K562 (cell line): Measurements from ENCODE around the gene PIANP. TPM values are rescaled to one million over a fixed set of nuclear protein-coding genes. Genes with fewer than 3 reads are reported as not detected.

Source experiments
- ATAC-seq: fragments of 200-7000 bp; cut with Tn5 transposase; 3 replicates; pipeline ENCODE4 v1.9.1; 2020; ENCODE audit warnings: moderate library complexity
- BruUV-seq: library from RNA; stranded (reverse); fragments of 400-500 nt; replicated peaks from 2 replicates; lab custom pipeline; 2021; lab: Mats Ljungman, UMichigan
- CTCF ChIA-PET: fragments of 300-600 bp; formaldehyde crosslinking; extraction: SDS; loops from one replicate; lab custom pipeline; 2021; ENCODE audit warnings: low intra/inter-chr PET ratio; lab: Yijun Ruan, JAX
- POLR2A ChIA-PET: fragments of 300-600, 350-650 bp; sonication (Branson Sonifier 250); formaldehyde crosslinking; extraction: SDS; loops from one replicate; lab custom pipeline; 2021; ENCODE audit warnings: antibody characterized with exemption, inconsistent platforms; lab: Yijun Ruan, JAX
- DNase-seq, 4 experiments: peaks; one replicate each; pipeline versions ENCODE4 v3.0.0 to v3.0.0-alpha.2; 2011 to 2018; ENCODE audit warnings: low spot score in 3 of 4, mixed read lengths in 3 of 4; ENCODE audit errors: extremely low read depth in 1 of 4
- FAIRE-seq: peaks from 2 replicates; lab custom pipeline; 2011; peaks lifted over from hg19 to GRCh38; lab: Jason Lieb, UNC
- H2AFZ ChIP-seq: 2 replicates; pipeline ENCODE4 v1.6.0; 2011; ENCODE audit warnings: low read depth, low read length, control low read depth, inconsistent platforms
- H3K27ac ChIP-seq: fragments of 200-600 bp; 3 replicates; pipeline ENCODE4 v1.8.0; 2011; ENCODE audit warnings: low read depth, mild to moderate bottlenecking, control low read depth, inconsistent platforms, low read length, moderate library complexity, mixed read lengths; ENCODE audit errors: extremely low read depth
- H3K27me3 ChIP-seq, 2 experiments: fragments of 300-600 bp in 1 of 2; 2 replicates in 1 of 2; 3 replicates in 1 of 2; pipeline versions ENCODE4 v1.6.0 to v1.8.0; 2011; ENCODE audit warnings: inconsistent platforms in 2 of 2, low read length in 2 of 2, mild to moderate bottlenecking in 1 of 2, mixed read lengths in 1 of 2, moderate library complexity in 1 of 2; ENCODE audit not compliant: control insufficient read depth in 2 of 2, insufficient read depth in 2 of 2
- H3K36me3 ChIP-seq: fragments of 300-600 bp; 3 replicates; pipeline ENCODE4 v1.8.0; 2011; ENCODE audit warnings: mild to moderate bottlenecking, low read length, inconsistent platforms; ENCODE audit not compliant: control insufficient read depth, insufficient read depth
- H3K4me1 ChIP-seq, 2 experiments: fragments of 200-600 bp in 1 of 2; replicated peaks in 1 of 2; 2 replicates in 1 of 2; 3 replicates in 1 of 2; pipeline versions ENCODE4 v1.5.1 to v1.8.0; 2011; ENCODE audit warnings: inconsistent platforms in 2 of 2, low read length in 2 of 2, mild to moderate bottlenecking in 1 of 2, mixed read lengths in 1 of 2, moderate library complexity in 1 of 2; ENCODE audit not compliant: control insufficient read depth in 2 of 2, insufficient read depth in 2 of 2
- H3K4me2 ChIP-seq: 2 replicates; pipeline ENCODE4 v1.6.1; 2011; ENCODE audit warnings: low read length, control low read depth, inconsistent platforms, mixed read lengths; ENCODE audit not compliant: insufficient read depth
- H3K4me3 ChIP-seq: fragments of 200-600 bp; sonication (generic), shearing (Covaris generic); 2 replicates; pipeline ENCODE4 v1.5.1; 2016; ENCODE audit warnings: control low read depth, inconsistent platforms
- H3K79me2 ChIP-seq: fragments of 200-600 bp; 3 replicates; pipeline ENCODE4 v1.8.0; 2011; ENCODE audit warnings: low read length, inconsistent platforms; ENCODE audit not compliant: control insufficient read depth, insufficient read depth
- H3K9ac ChIP-seq, 2 experiments: 2 replicates each; pipeline versions ENCODE4 v1.6.0 to v1.6.1; 2011; ENCODE audit warnings: low read depth in 2 of 2, low read length in 2 of 2, control low read depth in 1 of 2, inconsistent platforms in 1 of 2, mild to moderate bottlenecking in 1 of 2, mixed read lengths in 1 of 2; ENCODE audit not compliant: insufficient read depth in 1 of 2
- H3K9me1 ChIP-seq: one replicate; pipeline ENCODE4 v1.6.0; 2011; ENCODE audit warnings: inconsistent platforms, mild to moderate bottlenecking, low read length, moderate library complexity; ENCODE audit not compliant: control insufficient read depth, insufficient read depth
- H3K9me3 ChIP-seq: replicated peaks from 2 replicates; pipeline ENCODE4 v1.5.1; 2011; ENCODE audit warnings: low read depth, low read length, inconsistent platforms; ENCODE audit not compliant: control insufficient read depth, insufficient read depth
- H4K20me1 ChIP-seq: replicated peaks from 2 replicates; pipeline ENCODE4 v1.6.1; 2011; ENCODE audit warnings: low read length, inconsistent platforms, mixed read lengths; ENCODE audit not compliant: control insufficient read depth, insufficient read depth
- HNRNPK ChIP-seq: fragments of 200-400 bp; formaldehyde crosslinking; IDR thresholded peaks from one replicate; pipeline ENCODE4 v1.6.1; 2018; ENCODE audit warnings: mild to moderate bottlenecking, low read depth, low read length; ENCODE audit not compliant: poor library complexity, severe bottlenecking
- MEF2D ChIP-seq: conservative IDR thresholded peaks from 2 replicates; pipeline ENCODE4 v1.6.1; 2016; ENCODE audit warnings: low read depth, missing genetic modification characterization, missing compliant biosample characterization
- TRIM28 ChIP-seq: fragments of 450-650 bp; IDR thresholded peaks from 2 replicates; pipeline ENCODE4 v1.6.1; 2017
- ZKSCAN8 ChIP-seq: fragments of 200-800 bp; sonication (Bioruptor generic); IDR thresholded peaks from 2 replicates; pipeline ENCODE4 v1.6.1; 2016; ENCODE audit warnings: missing genetic modification characterization, missing compliant biosample characterization
- ZNF253 ChIP-seq: fragments of 250-450 bp; sonication (Bioruptor Pico); conservative IDR thresholded peaks from 2 replicates; pipeline ENCODE4 v1.6.1; 2021; ENCODE audit warnings: mild to moderate bottlenecking
- ZNF354B ChIP-seq: fragments of 250-450 bp; sonication (Bioruptor Pico); IDR thresholded peaks from 2 replicates; pipeline ENCODE4 v1.4.0; 2020
- ZNF707 ChIP-seq: fragments of 250-450 bp; sonication (Bioruptor Pico); conservative IDR thresholded peaks from 2 replicates; pipeline ENCODE4 v1.8.0; 2022; ENCODE audit warnings: inconsistent platforms, mild to moderate bottlenecking, moderate library complexity
- WGBS: fragments of 100-300 bp; shearing (Covaris generic); methylation state at CpG from one replicate; pipeline ENCODE4 v1.1.6; 2016; ENCODE audit warnings: low coverage, mixed read lengths; ENCODE audit not compliant: insufficient coverage; ENCODE audit errors: missing lambda C conversion rate; 5-methylcytosine and 5-hydroxymethylcytosine counted together
- in situ Hi-C: fragments of 300-500 bp; cut with MboI; formaldehyde crosslinking; loops from 4 replicates; pipeline ENCODE4 v1.15.0; 2018; ENCODE audit warnings: inconsistent platforms, mixed read lengths
- intact Hi-C: fragments of 100-400 bp; cut with micrococcal nuclease; formaldehyde crosslinking; loops from 2 replicates; pipeline ENCODE4 v1.14.2; 2022
- polyA plus RNA-seq, 8 experiments: library from polyadenylated mRNA; depleted of rRNA in 4 of 8; stranded (reverse) in 5 of 8; unstranded in 3 of 8; fragments of >200 nt; fragmentation: Nextera tagmentation in 2 of 8; fragmentation: Illumina TruSeq in 1 of 8; extraction: Ambion mirVana in 2 of 8; extraction: Trizol in 1 of 8; gene quantifications; 2 replicates each; pipeline versions ENCODE4 v1.2.1 to v1.2.3, GENCODE V29; 2011 to 2014; ENCODE audit warnings: inconsistent platforms in 1 of 8, missing spikeins in 1 of 8
- total RNA-seq, 7 experiments: library from RNA; depleted of rRNA in 6 of 7; stranded (reverse); fragments of >200 nt in 6 of 7; fragmentation: Illumina TruSeq in 2 of 7; extraction: Trizol in 2 of 7; gene quantifications; 2 replicates each; pipeline versions ENCODE4 v1.2.1 to v1.2.3, GENCODE V29; 2011 to 2021; ENCODE audit warnings: low replicate concordance in 1 of 7
- TF ChIP-seq, protein P1 (sequence below): sonication (generic); formaldehyde crosslinking; IDR thresholded peaks from 2 replicates; pipeline ENCODE4 v1.8.0; 2023; ENCODE audit warnings: mild to moderate bottlenecking, missing genetic modification reagents
- TF ChIP-seq, protein P2 (sequence below): fragments of 250-450 bp; sonication (Bioruptor Pico); IDR thresholded peaks from 2 replicates; pipeline ENCODE4 v1.8.0; 2021; ENCODE audit warnings: moderate library complexity, mild to moderate bottlenecking, inconsistent platforms
- TF ChIP-seq, protein P3 (sequence below): fragments of 250-450 bp; sonication (Bioruptor Pico); IDR thresholded peaks from 2 replicates; pipeline ENCODE4 v1.8.0; 2021; ENCODE audit warnings: mild to moderate bottlenecking, moderate library complexity

The PIANP gene
- total and polyA plus RNA-seq, 9 of the 15 experiments (the other 6 are each of a cell fraction or from before 2014, with no cell fraction given), result 0.07 TPM; not detected in 8

DNA sequence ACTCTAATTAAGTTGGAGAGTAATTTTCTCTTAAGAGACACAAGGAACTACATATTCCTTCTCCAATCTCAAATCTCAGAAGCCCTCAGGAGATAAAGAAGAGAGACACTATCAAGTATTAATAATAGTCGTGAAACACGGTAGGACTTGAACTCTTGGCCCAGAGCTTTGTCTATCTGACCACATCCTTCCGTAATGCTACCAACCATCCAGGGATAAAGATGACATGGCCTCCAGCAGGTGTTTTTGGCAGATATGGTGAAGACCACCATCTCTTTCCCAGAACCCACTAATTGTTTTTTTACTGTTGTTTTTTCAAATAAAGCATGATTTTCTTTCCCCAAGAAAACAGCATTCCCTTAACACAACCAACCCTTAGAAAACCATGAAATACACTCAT is 14.8 kb downstream of the PIANP start:
- FAIRE-seq, result no peak

More for the DNA sequence above, 14.8 kb downstream of the PIANP start:
- no peaks in the 10 kb centered on the region; the same call in 1 of the 2 replicates for H4K20me1 ChIP-seq
- no TSS peak for BruUV-seq
- DNase-seq (no peak), ATAC-seq (no peak)
- H3K36me3 ChIP-seq, result peaks cover 50% of the 10 kb centered on the region
- intact Hi-C loops, result loop anchor here (5.0 kb wide), 2 partner anchors 36 to 134 kb away; partner anchors contain the start of gene COPS7A
- H3K79me2 ChIP-seq, result peaks cover 89% of the 10 kb centered on the region
- H3K9ac ChIP-seq, result no peak overlapping the region
- POLR2A ChIA-PET, result interaction anchor here (0.6 kb wide), 1 partner anchor 135 kb away, joined by 3 read pairs; no protein-coding TSS in a partner anchor
- no peaks in the 10 kb centered on the region for H3K9me1 ChIP-seq
- no peak overlapping the region; the same call in 1 of the 2 replicates for H3K4me3 ChIP-seq
- CTCF ChIA-PET, result no interaction called here
- 0 out of 2 replicates have a peak overlapping the region, but pooled peaks have one; percentile 99 for H3K4me2 ChIP-seq
- no peak for TF ChIP-seq ZNF253 (CRISPR knock-in tag)
- no peak for TF ChIP-seq ZNF354B
- no peak for TF ChIP-seq ZKSCAN8 (CRISPR knock-in tag)
- no peak for TF ChIP-seq HNRNPK
- no peak for TF ChIP-seq ZNF707
- no peak for TF ChIP-seq MEF2D (tag)
- TF ChIP-seq, protein P1, sequence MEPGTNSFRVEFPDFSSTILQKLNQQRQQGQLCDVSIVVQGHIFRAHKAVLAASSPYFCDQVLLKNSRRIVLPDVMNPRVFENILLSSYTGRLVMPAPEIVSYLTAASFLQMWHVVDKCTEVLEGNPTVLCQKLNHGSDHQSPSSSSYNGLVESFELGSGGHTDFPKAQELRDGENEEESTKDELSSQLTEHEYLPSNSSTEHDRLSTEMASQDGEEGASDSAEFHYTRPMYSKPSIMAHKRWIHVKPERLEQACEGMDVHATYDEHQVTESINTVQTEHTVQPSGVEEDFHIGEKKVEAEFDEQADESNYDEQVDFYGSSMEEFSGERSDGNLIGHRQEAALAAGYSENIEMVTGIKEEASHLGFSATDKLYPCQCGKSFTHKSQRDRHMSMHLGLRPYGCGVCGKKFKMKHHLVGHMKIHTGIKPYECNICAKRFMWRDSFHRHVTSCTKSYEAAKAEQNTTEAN (CRISPR knock-in tag), result no peak
- TF ChIP-seq, protein P2, sequence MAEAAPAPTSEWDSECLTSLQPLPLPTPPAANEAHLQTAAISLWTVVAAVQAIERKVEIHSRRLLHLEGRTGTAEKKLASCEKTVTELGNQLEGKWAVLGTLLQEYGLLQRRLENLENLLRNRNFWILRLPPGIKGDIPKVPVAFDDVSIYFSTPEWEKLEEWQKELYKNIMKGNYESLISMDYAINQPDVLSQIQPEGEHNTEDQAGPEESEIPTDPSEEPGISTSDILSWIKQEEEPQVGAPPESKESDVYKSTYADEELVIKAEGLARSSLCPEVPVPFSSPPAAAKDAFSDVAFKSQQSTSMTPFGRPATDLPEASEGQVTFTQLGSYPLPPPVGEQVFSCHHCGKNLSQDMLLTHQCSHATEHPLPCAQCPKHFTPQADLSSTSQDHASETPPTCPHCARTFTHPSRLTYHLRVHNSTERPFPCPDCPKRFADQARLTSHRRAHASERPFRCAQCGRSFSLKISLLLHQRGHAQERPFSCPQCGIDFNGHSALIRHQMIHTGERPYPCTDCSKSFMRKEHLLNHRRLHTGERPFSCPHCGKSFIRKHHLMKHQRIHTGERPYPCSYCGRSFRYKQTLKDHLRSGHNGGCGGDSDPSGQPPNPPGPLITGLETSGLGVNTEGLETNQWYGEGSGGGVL (CRISPR knock-in tag), result no peak
- TF ChIP-seq, protein P3, sequence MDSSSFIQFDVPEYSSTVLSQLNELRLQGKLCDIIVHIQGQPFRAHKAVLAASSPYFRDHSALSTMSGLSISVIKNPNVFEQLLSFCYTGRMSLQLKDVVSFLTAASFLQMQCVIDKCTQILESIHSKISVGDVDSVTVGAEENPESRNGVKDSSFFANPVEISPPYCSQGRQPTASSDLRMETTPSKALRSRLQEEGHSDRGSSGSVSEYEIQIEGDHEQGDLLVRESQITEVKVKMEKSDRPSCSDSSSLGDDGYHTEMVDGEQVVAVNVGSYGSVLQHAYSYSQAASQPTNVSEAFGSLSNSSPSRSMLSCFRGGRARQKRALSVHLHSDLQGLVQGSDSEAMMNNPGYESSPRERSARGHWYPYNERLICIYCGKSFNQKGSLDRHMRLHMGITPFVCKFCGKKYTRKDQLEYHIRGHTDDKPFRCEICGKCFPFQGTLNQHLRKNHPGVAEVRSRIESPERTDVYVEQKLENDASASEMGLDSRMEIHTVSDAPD (CRISPR knock-in tag), result no peak
- no peak for TF ChIP-seq TRIM28
- no peak overlapping the region for H2AFZ ChIP-seq
- peaks cover 0 to 5% of the 10 kb centered on the region in 2 experiments; a peak in 1 of 5 replicates for H3K4me1 ChIP-seq
- 13% methylated on average over 3 of the region's 3 CpGs for WGBS
- H3K27me3 ChIP-seq, result no peaks in the 10 kb centered on the region
- in situ Hi-C loops, result no loop called here
- no peak overlapping the region for H3K27ac ChIP-seq
- no peaks in the 10 kb centered on the region for H3K9me3 ChIP-seq
